ENCODE measurements around the gene SYTL3.
"Not testable (repeated sequence)": the region's sequence is repeated elsewhere in the genome, so short reads cannot be mapped to it uniquely, and the experiment has no call there.

Gene SYTL3

DNA sequence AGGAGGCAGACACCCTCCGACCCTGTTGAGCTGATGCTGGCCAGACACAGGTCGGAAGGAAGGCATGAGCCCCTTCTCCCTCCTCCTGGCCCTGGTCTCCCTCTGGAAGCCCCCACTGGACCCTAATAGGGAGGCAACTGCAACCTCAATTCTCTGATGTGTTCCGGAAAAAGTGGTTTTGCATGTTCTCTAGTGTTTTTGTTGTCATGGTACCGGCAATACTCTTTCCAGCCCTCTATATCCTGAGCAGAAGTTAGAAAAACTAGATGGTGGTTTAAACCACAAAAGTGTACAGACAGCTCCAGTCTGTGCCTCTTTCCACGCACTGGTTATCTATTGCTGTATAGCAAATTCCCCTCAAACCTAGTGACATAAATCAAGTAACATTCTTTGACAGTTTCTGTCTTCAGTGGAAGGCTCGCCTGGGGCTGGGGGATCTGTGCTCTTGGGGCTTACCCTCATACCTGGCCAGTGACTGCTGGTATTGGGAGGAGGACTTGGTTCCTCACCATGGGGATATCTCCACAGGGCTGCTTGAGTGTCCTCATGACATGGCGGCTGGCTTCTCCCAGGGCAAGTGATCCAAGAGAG is 37.0 kb downstream of the SYTL3 start:
- peak in 1 of 2 donors; percentile 30 for DNase-seq (ENCODE audit: extremely low read depth in 1 of 2, low read depth in 1 of 2)

DNA sequence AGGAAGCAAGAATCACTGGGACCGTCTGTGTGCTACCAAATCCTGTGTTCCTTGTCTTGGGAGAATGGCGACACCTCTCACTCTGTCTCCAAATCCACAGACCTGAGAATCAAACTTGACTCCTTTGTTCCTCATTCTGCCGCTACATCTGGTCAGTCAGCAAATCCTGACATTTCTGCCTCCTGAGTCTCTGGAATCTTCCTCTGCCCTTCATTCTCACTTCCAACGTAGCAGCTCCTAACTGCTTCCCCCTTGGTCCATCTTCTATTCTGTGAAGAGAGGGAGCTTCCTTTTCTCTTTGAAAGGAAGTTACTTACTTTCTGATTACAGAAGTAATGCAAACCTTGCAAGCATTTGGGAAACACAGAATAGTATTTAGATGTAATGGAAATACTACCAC is 37.7 kb downstream of the SYTL3 start:
- no peak for DNase-seq (ENCODE audit: extremely low read depth in 1 of 2, low read depth in 1 of 2)

DNA sequence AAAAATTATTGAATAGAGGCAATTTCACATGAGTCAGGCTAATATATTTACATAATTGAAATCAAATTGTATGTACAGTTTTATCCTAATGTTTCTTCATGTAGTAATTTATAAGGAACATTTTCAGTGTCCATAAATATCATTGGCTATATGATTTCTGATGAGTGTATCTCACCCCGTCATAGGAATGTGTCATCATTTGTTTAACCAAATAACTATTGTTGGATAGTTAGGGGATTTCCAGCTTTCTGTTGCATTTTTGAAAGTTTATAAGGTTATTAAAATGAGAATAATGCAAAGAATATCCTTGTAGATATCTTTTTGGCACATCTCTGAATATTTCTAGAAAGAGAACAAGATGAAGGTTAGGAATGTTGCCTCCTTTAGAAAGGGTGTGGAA is 39.0 kb downstream of the SYTL3 start:
- no peak for DNase-seq (ENCODE audit: extremely low read depth in 1 of 2, low read depth in 1 of 2)

DNA sequence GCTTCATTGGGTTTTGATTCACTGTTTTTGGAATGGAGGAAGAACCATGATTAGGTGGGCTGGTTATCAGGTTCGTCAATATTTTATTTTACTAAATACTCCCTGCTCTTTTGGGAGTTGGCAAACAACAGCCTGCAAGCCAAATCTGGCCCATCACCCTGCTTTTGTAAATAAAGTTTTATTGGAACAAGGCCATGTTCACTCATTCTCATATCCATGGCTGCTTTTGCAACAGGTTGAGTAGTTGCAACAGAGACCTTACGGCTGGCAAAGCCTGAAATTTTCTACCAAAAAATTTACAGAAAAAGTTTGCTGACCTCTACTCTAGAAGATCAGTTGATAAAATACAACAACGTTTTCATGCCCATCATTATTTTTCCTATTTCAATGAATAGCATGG is 45.1 kb downstream of the SYTL3 start:
- DNase-seq (ENCODE audit: extremely low read depth in 1 of 2, low read depth in 1 of 2): no peak

DNA sequence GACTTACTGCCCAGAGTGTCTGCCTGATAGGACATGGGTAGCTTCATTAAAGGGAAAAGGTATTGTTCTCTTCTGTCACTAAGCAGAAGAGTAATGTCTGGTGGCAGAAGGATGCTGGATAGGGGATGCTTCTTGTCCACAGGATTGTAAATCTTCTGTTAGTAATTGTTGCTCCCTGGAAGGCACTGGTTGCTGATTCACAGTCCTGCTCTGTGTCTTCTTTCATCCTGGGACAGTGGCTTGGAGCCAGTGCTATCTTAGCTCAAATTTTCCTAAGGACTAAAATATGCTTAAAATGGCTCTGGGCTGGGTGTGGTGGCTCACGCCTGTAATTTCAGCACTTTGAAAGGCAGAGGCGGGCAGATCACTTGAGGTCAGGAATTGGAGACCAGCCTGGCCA is 48.0 kb downstream of the SYTL3 start:
- DNase-seq (ENCODE audit: extremely low read depth in 1 of 2, low read depth in 1 of 2): no peak

DNA sequence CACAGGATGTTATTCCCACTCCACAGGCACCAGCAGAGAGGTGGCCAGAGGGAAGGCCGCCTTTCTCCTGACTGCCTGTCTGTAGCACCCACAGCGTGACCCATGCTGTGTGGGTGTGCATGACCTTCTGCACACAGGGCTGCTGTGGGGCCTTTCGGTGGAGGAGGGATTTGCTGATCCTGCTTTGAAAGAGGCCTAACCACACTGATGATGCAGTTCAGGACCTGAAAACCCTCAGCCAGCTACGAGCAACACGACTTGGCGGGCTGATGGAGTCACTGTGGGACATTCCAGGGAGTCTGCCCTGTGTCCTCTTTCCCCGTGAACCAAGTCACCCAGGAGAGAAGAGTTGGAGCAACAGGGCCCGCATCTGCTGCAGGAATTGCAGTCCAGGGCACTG is 49.1 kb downstream of the SYTL3 start:
- DNase-seq (ENCODE audit: extremely low read depth in 1 of 2, low read depth in 1 of 2): no peak

DNA sequence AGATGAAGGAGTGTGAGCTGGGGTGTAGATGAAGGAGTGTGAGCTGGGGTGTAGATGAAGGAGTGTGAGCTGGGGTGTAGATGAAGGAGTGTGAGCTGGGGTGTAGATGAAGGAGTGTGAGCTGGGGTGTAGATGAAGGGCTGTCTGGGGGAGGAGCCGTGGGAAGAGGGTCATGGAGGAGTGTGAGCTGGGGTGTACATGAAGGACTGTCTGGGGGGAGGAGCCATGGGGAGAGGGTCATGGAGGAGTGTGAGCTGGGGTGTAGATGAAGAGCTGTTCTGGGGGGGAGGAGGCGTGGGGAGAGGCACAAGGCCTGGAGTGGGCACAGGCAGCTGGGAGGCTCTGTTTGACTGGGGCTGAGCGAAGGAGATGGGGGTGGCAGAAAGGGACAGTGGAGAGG is 51.4 kb downstream of the SYTL3 start:
- DNase-seq (ENCODE audit: extremely low read depth in 1 of 2, low read depth in 1 of 2): not testable (repeated sequence)

DNA sequence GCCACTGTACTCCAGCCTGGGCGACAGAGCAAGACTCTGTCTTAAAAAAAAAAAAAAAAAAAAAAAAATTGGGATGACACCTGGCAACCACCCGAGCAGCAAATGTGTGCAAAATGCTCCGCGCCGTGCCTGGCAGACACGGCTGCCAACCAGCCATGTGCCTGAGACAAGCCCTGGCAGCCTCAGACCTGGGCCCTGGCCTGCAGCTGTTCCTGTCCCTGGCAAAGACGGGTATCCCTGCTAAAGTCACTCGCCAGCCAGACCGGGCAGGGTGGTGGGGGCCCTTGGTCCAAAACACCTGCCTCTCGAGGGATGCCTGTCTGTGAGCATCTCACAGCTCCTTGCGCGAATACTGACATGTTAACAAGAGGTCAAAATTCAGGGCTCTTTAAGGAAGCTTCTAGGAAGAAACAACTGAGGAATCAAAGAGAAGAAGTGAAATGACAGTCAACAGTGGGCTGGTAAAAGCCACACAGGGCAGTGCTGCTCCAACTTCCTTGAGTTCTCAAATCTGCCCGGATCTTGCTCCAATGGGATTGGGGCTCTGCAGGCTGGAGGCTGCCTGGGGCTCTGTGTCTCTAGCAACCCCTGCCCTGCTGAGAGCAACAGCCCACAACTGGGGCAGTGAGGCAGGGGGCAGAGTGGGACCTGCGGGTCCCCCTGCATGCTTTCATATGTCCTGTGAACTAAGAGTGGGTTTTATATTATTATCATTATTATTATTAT is 53.4 kb downstream of the SYTL3 start:
- DNase-seq (ENCODE audit: extremely low read depth in 1 of 2, low read depth in 1 of 2): no peak

DNA sequence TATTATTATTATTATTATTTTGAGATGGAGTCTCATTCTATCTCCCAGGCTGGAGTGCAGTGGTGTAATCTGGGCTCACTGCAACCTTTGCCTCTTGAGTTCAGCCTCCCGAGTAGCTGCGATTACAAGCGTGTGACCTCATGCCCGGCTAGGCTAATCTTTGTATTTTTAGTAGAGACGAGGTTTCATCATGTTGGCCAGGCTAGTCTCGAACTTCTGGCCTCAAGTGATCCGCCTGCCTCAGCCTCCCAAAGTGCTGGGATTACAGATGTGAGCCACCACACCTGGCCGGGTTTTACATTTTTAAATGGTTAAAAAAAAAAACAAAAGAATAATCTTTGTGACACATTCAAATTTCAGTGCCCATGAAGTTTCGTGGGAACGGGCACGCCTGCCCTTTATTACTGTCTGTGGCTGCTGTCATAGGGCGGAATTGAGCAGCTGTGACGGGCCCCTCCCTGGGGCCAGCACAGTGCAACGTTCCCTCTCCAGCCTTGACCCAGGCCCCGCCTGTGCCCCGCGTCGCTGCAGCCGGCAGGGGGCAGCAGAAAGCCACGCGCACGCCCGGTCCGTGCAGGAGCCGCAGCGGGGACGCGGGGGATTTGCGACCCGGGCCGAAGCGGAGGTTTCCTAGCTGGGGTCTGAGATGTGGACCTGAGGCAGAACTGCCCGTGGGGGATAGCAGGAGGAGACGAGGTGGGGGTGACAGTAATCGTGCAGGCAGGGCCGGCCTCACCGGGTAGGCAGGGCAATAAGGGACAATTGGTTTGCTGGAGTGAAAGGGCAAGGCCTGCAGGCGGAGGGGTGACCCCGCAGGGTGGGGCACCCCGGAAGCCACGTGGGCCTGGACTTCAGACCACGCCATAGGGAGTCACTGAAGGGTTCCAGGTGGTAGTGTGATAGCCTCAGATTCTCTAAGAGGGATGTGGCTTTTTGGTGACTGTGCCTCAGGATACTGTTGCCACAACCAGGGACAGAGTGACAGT is 54.3 kb downstream of the SYTL3 start:
- peak; percentile 32 to 66 for DNase-seq (ENCODE audit: extremely low read depth in 1 of 2, low read depth in 1 of 2)

DNA sequence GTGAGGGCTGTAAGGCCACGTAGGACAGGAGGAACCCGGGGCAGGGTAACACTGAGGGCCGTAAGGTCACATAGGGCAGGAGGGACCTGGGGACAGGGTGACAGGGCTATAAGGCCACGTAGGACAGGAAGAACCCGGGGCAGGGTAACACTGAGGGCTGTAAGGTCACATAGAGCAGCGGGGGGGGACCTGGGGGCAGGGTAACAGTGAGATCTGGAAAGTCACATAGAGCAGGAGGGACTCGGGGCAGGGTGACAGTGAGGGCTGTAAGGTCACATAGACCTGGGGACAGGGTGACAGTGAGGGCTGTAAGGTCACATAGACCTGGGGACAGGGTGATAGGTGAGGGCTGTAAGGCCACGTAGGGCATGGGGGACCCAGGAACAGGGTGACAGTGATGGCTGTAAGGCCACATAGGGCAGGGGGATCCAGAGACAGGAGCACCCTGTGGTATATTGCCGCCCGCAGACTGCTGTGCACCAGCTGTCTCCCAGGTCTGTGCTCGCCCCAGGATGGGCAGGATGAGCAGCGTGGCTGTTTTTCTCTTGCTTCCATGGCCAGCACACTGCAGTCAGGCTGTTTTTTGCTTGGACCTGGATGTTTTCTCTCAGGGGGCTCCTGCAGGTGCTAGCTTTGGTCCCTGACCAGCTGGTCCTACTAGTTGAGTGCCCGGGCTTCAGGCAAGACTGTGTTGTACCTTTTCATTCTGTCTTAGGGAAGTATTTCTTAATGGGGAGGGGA is 55.7 kb downstream of the SYTL3 start:
- DNase-seq (ENCODE audit: extremely low read depth in 1 of 2, low read depth in 1 of 2): no peak

DNA sequence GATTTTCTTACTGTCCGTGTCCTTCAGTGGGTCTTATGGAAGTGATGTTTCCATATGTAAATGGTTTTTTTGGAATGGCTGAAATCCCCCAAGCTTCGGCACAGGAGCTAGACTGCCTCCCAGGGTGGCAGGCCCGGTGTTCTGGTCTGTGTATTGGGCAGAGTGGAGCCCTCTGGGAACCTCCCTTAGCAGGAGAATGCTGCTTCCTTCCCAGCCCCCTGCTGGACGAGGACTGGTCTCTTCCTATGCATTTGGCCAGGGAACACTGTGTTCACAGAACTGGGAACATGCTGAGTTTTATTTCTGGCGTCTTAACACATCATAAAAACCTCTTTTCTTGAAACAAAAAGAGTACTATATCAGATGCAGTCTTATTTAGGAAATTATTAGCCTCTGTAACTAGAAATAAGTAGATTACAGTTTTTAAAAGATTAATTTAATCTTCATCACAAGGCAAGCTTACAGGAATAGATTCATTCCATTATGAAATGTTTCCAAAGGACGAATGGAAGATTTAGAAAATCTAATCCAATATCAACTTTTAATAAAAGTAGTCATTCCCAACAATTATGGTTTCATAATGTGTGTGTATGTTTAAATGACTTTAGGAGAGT is 56.6 kb downstream of the SYTL3 start:
- no peak for DNase-seq (ENCODE audit: extremely low read depth in 1 of 2, low read depth in 1 of 2)

DNA sequence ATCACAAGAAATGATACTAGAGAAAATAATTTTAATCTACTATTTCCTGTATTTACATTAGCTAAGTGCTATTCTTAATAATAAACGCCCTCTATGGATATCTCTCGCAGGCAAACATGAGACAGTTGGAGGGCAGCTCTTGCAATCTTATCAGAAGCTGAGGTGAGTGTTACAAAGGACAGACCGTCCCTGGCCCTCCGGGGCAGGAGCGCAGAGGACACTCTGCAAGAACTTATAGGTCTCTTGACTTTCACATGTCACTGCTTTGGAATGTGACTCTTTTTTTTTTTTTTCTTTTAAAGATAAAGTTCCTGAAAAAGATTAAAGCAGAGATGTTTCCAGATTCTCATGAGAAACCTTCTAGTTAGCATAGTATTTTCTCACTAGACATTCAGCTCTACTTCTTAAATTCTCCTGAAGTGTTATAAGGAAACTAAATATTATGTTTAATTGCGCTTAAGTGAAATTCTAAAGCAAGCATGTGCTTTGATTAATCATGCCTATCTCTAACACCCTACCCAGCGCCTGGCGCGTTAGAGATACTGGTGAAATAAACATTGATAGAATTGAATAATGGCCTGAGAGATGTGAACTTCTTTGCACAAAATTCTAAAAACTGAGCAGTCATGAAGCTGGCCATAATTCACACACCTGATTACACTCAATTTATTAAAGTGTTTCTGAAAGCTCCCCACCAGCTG is 57.4 kb downstream of the SYTL3 start:
- DNase-seq (ENCODE audit: extremely low read depth in 1 of 2, low read depth in 1 of 2): no peak

DNA sequence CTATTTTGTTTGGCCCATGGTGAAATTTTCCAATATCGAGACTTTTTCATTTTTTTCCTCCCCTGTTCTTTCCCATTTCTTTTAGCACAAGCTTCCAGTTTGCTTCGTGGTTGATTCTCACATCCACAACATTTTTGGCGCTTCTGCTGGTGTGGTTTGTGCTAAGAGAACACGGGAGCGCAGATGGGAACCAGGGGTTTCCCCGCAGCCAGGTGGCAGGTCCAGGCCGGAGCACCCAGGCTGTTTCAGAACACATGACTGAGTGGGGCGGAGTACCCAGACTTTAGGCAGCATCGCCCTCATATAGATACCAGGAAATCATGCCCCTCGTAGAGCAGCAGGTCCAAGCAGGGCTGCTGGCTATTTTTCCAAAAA is 58.0 kb downstream of the SYTL3 start:
- no peak for DNase-seq (ENCODE audit: extremely low read depth in 1 of 2, low read depth in 1 of 2)

DNA sequence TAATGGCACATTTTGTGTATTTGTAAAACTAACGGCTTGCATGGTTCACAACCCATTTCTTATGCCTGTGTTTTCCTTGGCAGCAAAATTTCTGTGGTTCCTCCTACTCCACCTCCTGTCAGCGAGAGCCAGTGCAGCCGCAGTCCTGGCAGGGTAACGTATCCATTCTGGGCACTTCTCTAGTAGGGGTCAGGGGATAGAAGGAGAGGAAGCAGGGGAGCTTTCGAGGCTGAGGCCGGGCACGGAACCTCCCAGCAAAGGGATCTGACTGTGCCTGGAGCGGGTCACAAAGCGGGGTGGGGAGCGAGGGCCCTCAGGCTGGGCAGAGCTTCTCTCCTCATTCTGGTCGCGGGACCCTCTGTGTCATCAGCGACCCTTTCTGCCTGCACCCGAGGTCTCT is 58.4 kb downstream of the SYTL3 start:
- DNase-seq (ENCODE audit: extremely low read depth in 1 of 2, low read depth in 1 of 2): no peak

DNA sequence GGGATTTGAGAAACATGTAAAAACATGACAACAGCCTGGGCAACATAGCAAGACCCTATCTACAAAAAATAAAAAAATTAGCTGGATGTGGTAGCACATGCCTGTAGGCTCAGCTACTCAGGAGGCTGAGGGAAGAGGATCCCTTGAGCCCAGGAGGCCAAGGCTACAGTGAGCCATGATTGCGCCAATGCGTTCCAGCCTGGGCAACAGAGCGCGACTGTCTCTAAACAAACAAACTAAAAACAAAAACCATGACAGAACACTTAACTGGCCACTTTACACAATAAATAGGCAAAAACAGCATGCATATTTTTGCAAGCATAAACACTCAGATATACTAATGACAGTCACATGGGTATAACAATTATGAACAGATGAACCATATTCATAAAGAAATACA is 60.0 kb downstream of the SYTL3 start:
- no peak for DNase-seq (ENCODE audit: extremely low read depth in 1 of 2, low read depth in 1 of 2)

DNA sequence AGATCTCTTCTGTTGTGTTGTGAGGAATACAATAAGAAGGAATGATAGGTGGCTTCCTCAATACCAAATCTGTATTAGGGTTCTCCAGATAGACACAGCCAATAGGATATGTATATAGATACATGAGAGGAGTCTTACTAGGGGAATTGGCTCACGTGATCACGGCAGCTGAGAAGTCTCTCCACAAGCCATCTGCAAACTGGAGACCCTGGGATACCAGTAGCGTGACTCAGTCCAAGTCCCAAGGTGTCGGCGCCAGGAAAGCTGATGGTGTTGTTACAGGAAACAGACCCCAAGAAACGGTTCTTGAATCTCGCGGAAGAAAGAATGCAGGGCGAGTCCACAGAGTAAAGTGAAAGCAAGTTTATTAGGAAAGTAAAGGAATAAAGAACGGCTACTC is 61.4 kb downstream of the SYTL3 start:
- DNase-seq (ENCODE audit: extremely low read depth in 1 of 2, low read depth in 1 of 2): no peak

DNA sequence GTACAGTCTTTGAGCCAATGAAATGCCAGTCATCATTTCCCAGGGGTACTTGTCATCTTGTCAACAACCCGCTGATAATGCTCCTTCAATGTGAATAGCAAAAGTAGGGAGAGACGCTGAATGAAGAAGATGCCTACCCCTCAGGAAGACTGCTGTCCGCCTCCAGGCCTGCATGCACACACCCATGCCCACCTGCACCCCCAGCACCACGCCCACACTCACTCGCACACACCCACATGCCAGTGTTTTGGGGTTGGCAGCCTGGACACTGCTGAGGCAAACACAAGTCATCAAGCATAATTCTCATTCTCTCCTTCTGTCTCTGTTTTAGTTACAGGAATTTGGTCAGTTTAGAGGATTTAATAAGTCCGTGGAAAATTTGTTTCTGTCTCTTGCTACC is 63.6 kb downstream of the SYTL3 start:
- DNase-seq (ENCODE audit: extremely low read depth in 1 of 2, low read depth in 1 of 2): no peak

DNA sequence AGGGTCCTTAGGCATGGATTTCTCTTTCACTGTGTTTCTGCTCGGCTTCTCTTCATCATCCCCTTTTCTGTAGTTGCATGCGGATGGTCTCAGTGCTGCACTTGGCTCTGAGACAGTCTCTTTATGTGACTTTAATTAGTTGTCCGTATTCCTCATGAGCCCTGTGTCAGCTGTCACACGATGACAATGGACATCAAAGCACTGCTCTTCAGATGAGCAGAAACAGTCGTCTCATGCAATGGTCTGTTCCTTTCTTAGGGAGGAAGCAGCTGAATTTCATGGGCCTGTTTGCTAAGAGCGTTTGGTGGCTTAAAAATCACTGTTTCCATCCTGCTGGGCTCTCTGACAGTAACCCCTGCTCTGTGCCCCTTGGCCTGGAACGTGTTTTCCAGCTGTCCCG is 64.9 kb downstream of the SYTL3 start:
- no peak for DNase-seq (ENCODE audit: extremely low read depth in 1 of 2, low read depth in 1 of 2)

DNA sequence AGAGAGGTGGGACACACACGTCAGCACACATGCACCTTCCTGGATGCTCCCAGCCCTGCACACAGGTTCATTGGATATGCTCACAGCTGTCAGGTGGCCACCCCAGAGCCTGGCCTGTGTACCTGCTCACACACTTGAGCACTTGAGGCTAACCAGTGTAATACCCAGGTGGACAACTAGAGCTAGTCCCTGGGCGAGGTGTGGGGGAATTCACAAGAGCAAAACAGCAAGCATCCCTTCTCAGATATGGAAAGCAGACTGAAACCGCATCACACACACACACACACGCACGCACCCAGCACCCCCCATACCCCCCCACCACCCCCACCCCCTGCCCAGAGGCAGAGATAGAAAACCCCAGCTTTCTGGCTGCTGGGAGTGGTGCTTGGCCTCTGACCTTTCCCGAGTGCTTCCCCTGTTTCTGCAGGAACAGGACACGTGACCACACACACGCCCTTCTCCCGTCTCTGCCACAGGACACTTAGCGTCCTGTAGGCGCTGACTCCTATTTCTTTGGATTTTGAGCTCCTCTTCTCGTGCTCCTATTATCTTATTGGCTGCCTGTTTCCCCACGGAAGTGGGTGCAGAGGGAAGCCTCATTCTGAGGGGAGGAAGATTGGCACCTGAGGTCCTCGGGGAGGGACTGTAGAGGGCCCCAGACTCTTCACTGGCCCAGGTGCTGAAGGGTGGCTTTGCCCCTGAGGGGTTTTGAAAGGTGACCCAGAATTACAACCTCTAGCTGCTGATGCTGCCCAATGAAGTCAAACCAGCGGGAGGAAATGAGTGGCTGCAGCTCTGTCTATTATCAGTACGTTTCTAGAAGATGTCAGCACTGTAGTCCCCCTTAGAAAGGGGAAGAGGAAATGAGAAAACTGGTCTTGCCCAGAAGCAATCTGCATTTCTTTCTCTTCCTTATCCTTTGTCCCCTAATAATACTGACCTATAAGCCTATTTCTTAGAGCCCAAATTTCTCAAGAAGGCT is 65.8 kb downstream of the SYTL3 start:
- DNase-seq (ENCODE audit: extremely low read depth in 1 of 2, low read depth in 1 of 2): no peak
